GM21526 (cell line): ENCODE measurements around the gene KRTAP1-1.
"Not testable (repeated sequence)": the region's sequence is repeated elsewhere in the genome, so short reads cannot be mapped to it uniquely, and the experiment has no call there.

Experiments
- ATAC-seq: cut with Tn5 transposase; IDR thresholded peaks from one replicate; pipeline ENCODE4 v1.9.1; 2021; ENCODE audit warnings: moderate library complexity; ENCODE audit not compliant: unreplicated experiment, low FRiP score

Gene KRTAP1-1

GRCh38 chr17:41040783-41041571, at the start of gene KRTAP1-1:
Gene KRTAP1-1 (minus strand): TSS chr17:41041450. CDS start chr17:41041397, 53 bp downstream.
- not testable (repeated sequence) for ATAC-seq

- ATAC-seq: not testable (repeated sequence)
Observed at GRCh38 chr17:41088760-41089352, 47.6 kb upstream of the KRTAP1-1 start.

- ATAC-seq: not testable (repeated sequence)
Observed at GRCh38 chr17:41084100-41084856, 43.0 kb upstream of the KRTAP1-1 start, which contains the start of gene KRTAP4-7. Gene KRTAP4-7 (plus strand): TSS chr17:41084150. CDS start chr17:41084207, 57 bp downstream.

GRCh38 chr17:41083427-41083826, 42.2 kb upstream of the KRTAP1-1 start:
- not testable (repeated sequence) for ATAC-seq

GRCh38 chr17:41082626-41083025, 41.4 kb upstream of the KRTAP1-1 start:
- no peak for ATAC-seq

- no peak for ATAC-seq
Observed at GRCh38 chr17:41076788-41077187, 35.5 kb upstream of the KRTAP1-1 start.

GRCh38 chr17:41073676-41074075, 32.4 kb upstream of the KRTAP1-1 start:
- ATAC-seq: no peak

- ATAC-seq: no peak
Observed at GRCh38 chr17:41071606-41072360, 30.5 kb upstream of the KRTAP1-1 start.

- no peak for ATAC-seq
Observed at GRCh38 chr17:41069031-41069430, 27.8 kb upstream of the KRTAP1-1 start.

GRCh38 chr17:41067281-41067680, 26.0 kb upstream of the KRTAP1-1 start:
- no peak for ATAC-seq

- no peak for ATAC-seq
Observed at GRCh38 chr17:41065829-41066624, 24.8 kb upstream of the KRTAP1-1 start, which contains the start of gene KRTAP2-4. Gene KRTAP2-4 (minus strand): TSS chr17:41065879. CDS start chr17:41065845, 34 bp downstream.

GRCh38 chr17:41065016-41065689, 23.9 kb upstream of the KRTAP1-1 start:
- not testable (repeated sequence) for ATAC-seq

GRCh38 chr17:41064301-41064700, 23.1 kb upstream of the KRTAP1-1 start:
- no peak for ATAC-seq

GRCh38 chr17:41063449-41063848, 22.2 kb upstream of the KRTAP1-1 start:
- ATAC-seq: no peak

- ATAC-seq: no peak
Observed at GRCh38 chr17:41061964-41062363, 20.7 kb upstream of the KRTAP1-1 start.

- no peak for ATAC-seq
Observed at GRCh38 chr17:41060052-41060604, 18.9 kb upstream of the KRTAP1-1 start, which contains the start of gene KRTAP2-3. Gene KRTAP2-3 (minus strand): TSS chr17:41060114. CDS start chr17:41060050, 64 bp downstream.

GRCh38 chr17:41059276-41060051, 18.2 kb upstream of the KRTAP1-1 start:
- ATAC-seq: not testable (repeated sequence)

GRCh38 chr17:41058741-41059140, 17.5 kb upstream of the KRTAP1-1 start:
- ATAC-seq: no peak
